Esophagus squamous epithelium (tissue), 4 donors: Measurements from ENCODE around the gene THUMPD3.

ENCODE experiments used
- CTCF ChIP-seq, 6 experiments: fragments of 450-650 bp in 4 of 6; fragments of 200-600 bp in 2 of 6; sonication (generic) in 2 of 6; IDR thresholded peaks; one replicate each; pipeline ENCODE4 v1.5.1; 2016 to 2019; ENCODE audit warnings: antibody characterized with exemption in 6 of 6, mild to moderate bottlenecking in 4 of 6, moderate library complexity in 4 of 6
- POLR2A ChIP-seq, 4 donors: fragments of 450-650 bp; IDR thresholded peaks; one replicate each; pipeline ENCODE4 v1.6.1; 2017; ENCODE audit warnings: antibody characterized with exemption in 4 of 4, mild to moderate bottlenecking in 4 of 4, moderate library complexity in 3 of 4

GRCh38 chr3:9369508-9369907 is 6.7 kb downstream of the THUMPD3 start:
- TF ChIP-seq CTCF (IDR thresholded peaks at IDR 0.05) (no peak), POLR2A (IDR thresholded peaks at IDR 0.05) (no peak)
